GM12874 (cell line): ENCODE data around the gene TNNI3K.

Experiments used
- TF ChIP-seq, protein P1 (sequence below): IDR thresholded peaks from 2 replicates; pipeline ENCODE4 v1.5.1; 2011; ENCODE audit warnings: low read depth, mild to moderate bottlenecking, control low read depth, low read length, moderate library complexity; ENCODE audit not compliant: insufficient read depth

TNNI3K gene

DNA sequence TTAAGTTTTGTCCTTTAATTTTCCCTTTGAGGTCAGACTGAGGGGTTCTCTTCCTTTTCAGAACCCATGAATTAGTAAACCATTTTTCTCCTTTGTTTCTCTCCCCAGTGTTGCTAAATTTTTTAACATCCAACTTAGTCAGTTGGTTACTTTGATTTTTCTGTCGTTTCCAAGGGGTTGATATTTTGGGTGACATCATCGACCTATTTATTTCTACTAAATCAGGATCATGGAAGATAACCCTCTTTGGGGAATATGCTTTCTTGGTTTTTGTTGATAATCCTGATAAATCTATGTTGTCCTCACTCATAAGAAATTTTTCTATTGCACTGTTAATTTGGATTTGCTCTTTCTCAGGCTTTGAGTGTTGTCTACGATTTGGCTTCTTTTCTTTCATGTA, 236.3 kb downstream of the TNNI3K start:
- TF ChIP-seq, protein P1, sequence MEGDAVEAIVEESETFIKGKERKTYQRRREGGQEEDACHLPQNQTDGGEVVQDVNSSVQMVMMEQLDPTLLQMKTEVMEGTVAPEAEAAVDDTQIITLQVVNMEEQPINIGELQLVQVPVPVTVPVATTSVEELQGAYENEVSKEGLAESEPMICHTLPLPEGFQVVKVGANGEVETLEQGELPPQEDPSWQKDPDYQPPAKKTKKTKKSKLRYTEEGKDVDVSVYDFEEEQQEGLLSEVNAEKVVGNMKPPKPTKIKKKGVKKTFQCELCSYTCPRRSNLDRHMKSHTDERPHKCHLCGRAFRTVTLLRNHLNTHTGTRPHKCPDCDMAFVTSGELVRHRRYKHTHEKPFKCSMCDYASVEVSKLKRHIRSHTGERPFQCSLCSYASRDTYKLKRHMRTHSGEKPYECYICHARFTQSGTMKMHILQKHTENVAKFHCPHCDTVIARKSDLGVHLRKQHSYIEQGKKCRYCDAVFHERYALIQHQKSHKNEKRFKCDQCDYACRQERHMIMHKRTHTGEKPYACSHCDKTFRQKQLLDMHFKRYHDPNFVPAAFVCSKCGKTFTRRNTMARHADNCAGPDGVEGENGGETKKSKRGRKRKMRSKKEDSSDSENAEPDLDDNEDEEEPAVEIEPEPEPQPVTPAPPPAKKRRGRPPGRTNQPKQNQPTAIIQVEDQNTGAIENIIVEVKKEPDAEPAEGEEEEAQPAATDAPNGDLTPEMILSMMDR, result no peak

- TF ChIP-seq, protein P1, result no peak
Measured at GRCh38 chr1:74474585-74474984, 239.4 kb downstream of the TNNI3K start.

DNA sequence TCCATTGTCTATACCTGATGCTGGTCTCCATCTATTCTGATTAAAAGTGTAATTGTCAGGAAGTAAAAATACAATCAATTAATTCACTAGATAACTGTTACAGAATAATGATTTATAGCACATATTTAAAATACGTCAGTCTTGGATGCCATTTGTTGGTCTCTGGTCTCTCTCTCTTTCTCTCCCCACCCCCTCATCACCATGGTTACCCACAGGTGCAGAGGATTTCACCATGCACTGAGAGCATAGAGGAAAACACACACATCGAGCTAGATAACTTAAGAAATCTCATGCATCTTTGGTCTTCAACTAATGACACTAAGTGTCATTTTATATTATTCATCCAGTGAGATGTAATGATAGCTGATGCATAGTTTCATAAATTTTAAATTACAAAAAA, 243.8 kb downstream of the TNNI3K start:
- TF ChIP-seq, protein P1, result no peak

GRCh38 chr1:74480068-74480467, 244.9 kb downstream of the TNNI3K start:
- TF ChIP-seq, protein P1, result no peak

GRCh38 chr1:74481607-74482006, 246.4 kb downstream of the TNNI3K start:
- TF ChIP-seq, protein P1, result no peak

DNA sequence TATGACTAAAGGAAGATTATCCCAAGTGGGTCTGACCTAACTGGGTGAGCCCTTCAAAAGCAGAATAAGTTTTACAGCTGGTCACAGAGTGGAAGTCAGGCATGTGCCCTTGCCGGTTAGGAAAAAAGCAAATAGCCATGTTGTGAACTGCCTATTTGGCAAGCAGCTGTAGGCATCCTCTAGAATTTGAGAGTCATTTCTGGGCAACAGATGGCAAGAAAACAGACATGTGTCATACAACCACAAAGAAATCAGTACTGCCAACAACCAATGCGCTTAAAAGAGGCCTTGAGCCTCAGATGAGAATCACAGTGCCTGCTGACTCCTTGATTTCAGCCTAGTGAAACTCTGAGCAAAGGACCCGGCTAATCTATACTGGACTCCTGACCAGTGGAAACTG, 250.4 kb downstream of the TNNI3K start:
- TF ChIP-seq, protein P1, result no peak

- TF ChIP-seq, protein P1, result no peak
Measured at GRCh38 chr1:74486036-74486435, 250.8 kb downstream of the TNNI3K start.

DNA sequence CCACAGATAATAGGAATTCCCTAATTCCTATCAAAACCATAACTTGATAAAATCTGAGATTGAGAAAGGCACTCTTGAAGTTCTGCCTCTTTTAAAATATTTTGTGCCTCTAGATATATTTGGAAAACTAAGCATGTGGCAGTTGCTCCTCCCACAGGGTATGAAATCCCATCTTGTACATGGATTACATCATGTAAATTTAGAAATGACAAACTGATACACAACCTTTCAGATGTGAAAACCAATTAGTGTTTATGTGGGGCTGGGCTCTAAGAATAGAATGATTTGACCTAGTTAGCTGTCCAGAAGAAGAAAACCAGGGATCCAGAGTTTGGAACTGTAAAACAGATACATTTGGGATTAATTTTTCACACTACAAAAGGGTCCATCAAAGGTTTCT, 261.5 kb downstream of the TNNI3K start:
- TF ChIP-seq, protein P1, result no peak
